Measurements from ENCODE around the gene TMED9. TPM values are rescaled to one million over a fixed set of nuclear protein-coding genes. Genes with fewer than 3 reads are reported as not detected.

The TMED9 gene
- total and polyA plus RNA-seq, 2 of the 4 experiments (the other 2 are of a cell fraction) = 123 to 357 TPM

DNA sequence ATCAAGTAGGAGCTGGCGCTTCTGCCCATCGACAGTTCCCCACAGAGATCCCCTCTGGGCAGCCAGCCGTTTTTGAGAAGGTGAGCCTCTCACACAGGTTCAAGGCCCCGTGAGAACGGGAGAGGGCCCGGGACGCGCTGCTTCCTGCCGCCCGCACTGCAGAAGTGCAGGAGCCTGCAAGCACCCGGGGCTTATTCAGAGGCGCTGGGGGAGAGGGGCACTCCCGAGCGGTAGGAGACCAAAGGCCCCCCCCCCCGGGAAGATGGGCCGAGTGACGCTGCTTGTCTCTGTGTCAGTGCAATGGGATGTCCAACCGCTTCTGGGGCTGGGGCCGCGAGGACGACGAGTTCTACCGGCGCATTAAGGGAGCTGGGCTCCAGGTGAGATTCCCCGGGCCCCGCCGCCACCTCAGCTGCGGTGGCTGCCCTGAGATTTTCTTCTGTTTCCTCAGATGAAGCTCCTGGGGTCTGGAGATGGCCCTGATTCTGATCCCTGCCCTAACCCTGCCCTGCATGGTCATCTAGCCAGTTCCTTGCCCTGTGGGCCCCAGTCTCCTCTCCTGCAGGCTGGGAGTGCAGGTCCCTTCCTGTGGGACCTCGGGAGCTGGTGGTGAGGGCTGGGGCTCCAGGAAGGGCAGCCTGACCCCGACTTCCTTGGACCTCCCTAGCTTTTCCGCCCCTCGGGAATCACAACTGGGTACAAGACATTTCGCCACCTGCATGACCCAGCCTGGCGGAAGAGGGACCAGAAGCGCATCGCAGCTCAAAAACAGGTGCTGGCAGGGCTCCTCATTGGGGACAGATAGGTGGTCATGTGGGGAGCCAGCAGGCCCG is 16.5 kb downstream of the TMED9 start:
- dilution Hi-C loops (cut with HindIII; ENCODE audit: low sequenced_read_pairs, unreplicated experiment) = no loop called here
- H4K8ac ChIP-seq (ENCODE audit: low read depth in 2 of 2, low read length in 2 of 2) = no peak overlapping the region
- no peak overlapping the region for H3K56ac ChIP-seq (ENCODE audit: extremely low read depth, insufficient read depth, low read length)
- H2BK20ac ChIP-seq (ENCODE audit: low read depth, low read length) = no peak overlapping the region
- no peak overlapping the region for H3K27ac ChIP-seq (ENCODE audit: insufficient read depth, low read length)
- ATAC-seq (ENCODE audit: low read depth) (no peak), DNase-seq (no peak)
- no peak overlapping the region for H2AFZ ChIP-seq (replicated peaks; ENCODE audit: low read length, poor library complexity)
- no peak overlapping the region for H3K4ac ChIP-seq (ENCODE audit: low read depth, low read length)
- peaks cover 5% of the 10 kb centered on the region; the same call in 1 of the 2 replicates for H4K20me1 ChIP-seq (ENCODE audit: insufficient read depth, low read length)
- no peak overlapping the region for H4K91ac ChIP-seq (ENCODE audit: insufficient read depth, low read depth, low read length)
- in situ Hi-C loops (cut with MboI; ENCODE audit: low sequenced_read_pairs) = loop anchor here (10.0 to 25.0 kb wide), 2 partner anchors 454 to 546 kb away; partner anchors contain the start of gene NHP2
- H2BK120ac ChIP-seq (ENCODE audit: low read depth, low read length) = no peak overlapping the region
- WGBS, 2 experiments (ENCODE audit: extremely low coverage in 2 of 2, insufficient read length in 1 of 2) = 94% methylated on average over 14 of the region's 37 CpGs; no CpG with 5 or more reads in 1 of the 2 experiments
- H3K9ac ChIP-seq (ENCODE audit: low read depth, low read length) = no peak overlapping the region
- H2BK5ac ChIP-seq (ENCODE audit: low read depth, low read length, poor library complexity, severe bottlenecking) = no peak overlapping the region
- no TSS peak for BruUV-seq (replicated peaks)
- H4K5ac ChIP-seq (ENCODE audit: low read depth, low read length) = no peak overlapping the region
- ChIA-PET POLR2A (ENCODE audit: unreplicated experiment) (no interaction called here), CTCF (interaction anchor here (1.3 kb wide), 1 partner anchor 9 kb away, joined by 3 read pairs; no protein-coding TSS in a partner anchor)
- no peaks in the 10 kb centered on the region; the same call in 1 of the 2 replicates for H3K9me1 ChIP-seq (ENCODE audit: insufficient read depth, low read length)
- no peak overlapping the region for H2AK9ac ChIP-seq (replicated peaks; ENCODE audit: low read depth, low read length, poor library complexity)
- H3K4me3 ChIP-seq (ENCODE audit: insufficient read depth, low read depth, low read length) = no peak overlapping the region
- no peak overlapping the region for H2AK5ac ChIP-seq (ENCODE audit: low read depth, low read length)
- H3K23ac ChIP-seq (ENCODE audit: low read depth, low read length) = no peak overlapping the region
- H3K14ac ChIP-seq (replicated peaks; ENCODE audit: low read depth, low read length) = no peak overlapping the region
- intact Hi-C loops (cut with micrococcal nuclease) = loop anchor here (10.0 kb wide), 1 partner anchor 556 kb away; no protein-coding TSS in a partner anchor
- no peak overlapping the region for H3K4me2 ChIP-seq (ENCODE audit: low read depth, low read length)
- H3K4me1 ChIP-seq (ENCODE audit: control insufficient read depth, insufficient read depth, low read length) = no peaks in the 10 kb centered on the region
- TF ChIP-seq SMC3 (IDR thresholded peaks at IDR 0.05; ENCODE audit: low read depth, low read length) (no peak), FOS (IDR thresholded peaks at IDR 0.05; ENCODE audit: low read depth, low read length) (no peak), CHD1 (IDR thresholded peaks at IDR 0.05; ENCODE audit: low read depth, low read length) (no peak), BHLHE40 (IDR thresholded peaks at IDR 0.05; ENCODE audit: low read depth, low read length) (no peak), MXI1 (IDR thresholded peaks at IDR 0.05; ENCODE audit: borderline replicate concordance, low read depth, low read length) (no peak), MAZ (IDR thresholded peaks at IDR 0.05; ENCODE audit: borderline replicate concordance, low read depth, low read length) (no peak), NFE2L2 (IDR thresholded peaks at IDR 0.05; ENCODE audit: low read depth, low read length) (no peak), RAD21 (IDR thresholded peaks at IDR 0.05; ENCODE audit: low read length) (no peak), CEBPB (IDR thresholded peaks at IDR 0.05; ENCODE audit: low read depth, low read length) (no peak), RFX5 (IDR thresholded peaks at IDR 0.05; ENCODE audit: low read depth, low read length) (no peak), RCOR1 (IDR thresholded peaks at IDR 0.05; ENCODE audit: insufficient replicate concordance, low read length) (no peak)
- TF ChIP-seq, protein P1, sequence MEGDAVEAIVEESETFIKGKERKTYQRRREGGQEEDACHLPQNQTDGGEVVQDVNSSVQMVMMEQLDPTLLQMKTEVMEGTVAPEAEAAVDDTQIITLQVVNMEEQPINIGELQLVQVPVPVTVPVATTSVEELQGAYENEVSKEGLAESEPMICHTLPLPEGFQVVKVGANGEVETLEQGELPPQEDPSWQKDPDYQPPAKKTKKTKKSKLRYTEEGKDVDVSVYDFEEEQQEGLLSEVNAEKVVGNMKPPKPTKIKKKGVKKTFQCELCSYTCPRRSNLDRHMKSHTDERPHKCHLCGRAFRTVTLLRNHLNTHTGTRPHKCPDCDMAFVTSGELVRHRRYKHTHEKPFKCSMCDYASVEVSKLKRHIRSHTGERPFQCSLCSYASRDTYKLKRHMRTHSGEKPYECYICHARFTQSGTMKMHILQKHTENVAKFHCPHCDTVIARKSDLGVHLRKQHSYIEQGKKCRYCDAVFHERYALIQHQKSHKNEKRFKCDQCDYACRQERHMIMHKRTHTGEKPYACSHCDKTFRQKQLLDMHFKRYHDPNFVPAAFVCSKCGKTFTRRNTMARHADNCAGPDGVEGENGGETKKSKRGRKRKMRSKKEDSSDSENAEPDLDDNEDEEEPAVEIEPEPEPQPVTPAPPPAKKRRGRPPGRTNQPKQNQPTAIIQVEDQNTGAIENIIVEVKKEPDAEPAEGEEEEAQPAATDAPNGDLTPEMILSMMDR (conservative IDR thresholded peaks at IDR 0.05; ENCODE audit: low read depth, low read length) = no peak
- TF ChIP-seq, protein P2, sequence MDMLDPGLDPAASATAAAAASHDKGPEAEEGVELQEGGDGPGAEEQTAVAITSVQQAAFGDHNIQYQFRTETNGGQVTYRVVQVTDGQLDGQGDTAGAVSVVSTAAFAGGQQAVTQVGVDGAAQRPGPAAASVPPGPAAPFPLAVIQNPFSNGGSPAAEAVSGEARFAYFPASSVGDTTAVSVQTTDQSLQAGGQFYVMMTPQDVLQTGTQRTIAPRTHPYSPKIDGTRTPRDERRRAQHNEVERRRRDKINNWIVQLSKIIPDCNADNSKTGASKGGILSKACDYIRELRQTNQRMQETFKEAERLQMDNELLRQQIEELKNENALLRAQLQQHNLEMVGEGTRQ (IDR thresholded peaks at IDR 0.05; ENCODE audit: low read depth, low read length) = no peak
- peaks cover 27% of the 10 kb centered on the region; the same call in 1 of the 2 replicates for H3K36me3 ChIP-seq (ENCODE audit: control insufficient read depth, insufficient read depth, low read length)
- H2BK15ac ChIP-seq (ENCODE audit: low read depth, low read length) = no peak overlapping the region
- no peak overlapping the region for H3K18ac ChIP-seq (ENCODE audit: low read depth, low read length)
- no peaks in the 10 kb centered on the region for H3K27me3 ChIP-seq (ENCODE audit: control insufficient read depth, insufficient read depth, low read length)
- H3K79me1 ChIP-seq (ENCODE audit: low read depth in 1 of 2, low read length in 2 of 2) = peaks cover 0 to 6% of the 10 kb centered on the region in 2 experiments; a peak in 1 of 4 replicates
- no peaks in the 10 kb centered on the region for H3K9me3 ChIP-seq (ENCODE audit: control insufficient read depth, insufficient read depth, low read length)
